Body of pancreas (tissue), 4 donors: ENCODE results near the gene PCDH9.

Source experiments
- POLR2A ChIP-seq, 3 donors: fragments of 450-650 bp; IDR thresholded peaks; one replicate each; pipeline ENCODE4 v1.6.1; 2016; ENCODE audit warnings: antibody characterized with exemption in 3 of 3, mild to moderate bottlenecking in 2 of 3
- TF ChIP-seq, protein P1 (sequence below), 7 experiments: fragments of 450-650 bp in 4 of 7; fragments of 200-600 bp in 3 of 7; sonication (generic) in 3 of 7; IDR thresholded peaks; one replicate each; pipeline ENCODE4 v1.5.1; 2016 to 2019; ENCODE audit warnings: antibody characterized with exemption in 7 of 7

DNA sequence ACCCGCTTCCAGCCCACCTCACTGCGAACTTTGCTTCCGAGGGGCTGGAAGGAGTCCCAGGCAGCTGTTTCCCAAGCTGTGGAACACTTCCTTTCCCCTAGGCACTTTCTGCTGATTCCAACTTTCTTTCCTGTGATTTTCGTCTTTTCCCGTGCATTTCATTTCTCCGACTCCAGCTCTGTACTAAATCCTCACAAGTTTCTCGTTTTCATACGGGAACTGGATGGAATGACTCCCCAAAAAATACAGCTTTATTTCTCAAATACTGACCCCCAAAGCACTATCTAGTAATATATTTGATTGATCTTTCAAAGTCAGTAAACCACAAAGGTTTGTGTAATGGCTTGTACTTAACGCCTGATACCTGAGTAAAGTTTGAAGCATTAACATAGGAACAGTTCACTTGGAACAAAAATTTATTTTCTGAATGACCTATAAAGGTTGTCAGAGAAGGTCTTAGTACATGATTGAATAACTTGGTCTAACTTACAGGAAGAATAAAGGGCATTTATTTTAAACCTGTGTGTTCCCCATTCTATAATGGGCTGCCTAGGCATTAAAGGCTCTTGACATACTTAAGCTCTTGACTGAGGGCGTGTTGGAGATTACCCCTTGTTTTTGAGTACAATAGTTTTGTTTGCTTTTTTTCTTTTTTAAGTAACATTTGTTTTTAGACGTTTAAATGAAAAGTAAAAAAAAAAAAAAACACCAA lies 1.3 kb upstream of the PCDH9 start:
- TF ChIP-seq, protein P1, sequence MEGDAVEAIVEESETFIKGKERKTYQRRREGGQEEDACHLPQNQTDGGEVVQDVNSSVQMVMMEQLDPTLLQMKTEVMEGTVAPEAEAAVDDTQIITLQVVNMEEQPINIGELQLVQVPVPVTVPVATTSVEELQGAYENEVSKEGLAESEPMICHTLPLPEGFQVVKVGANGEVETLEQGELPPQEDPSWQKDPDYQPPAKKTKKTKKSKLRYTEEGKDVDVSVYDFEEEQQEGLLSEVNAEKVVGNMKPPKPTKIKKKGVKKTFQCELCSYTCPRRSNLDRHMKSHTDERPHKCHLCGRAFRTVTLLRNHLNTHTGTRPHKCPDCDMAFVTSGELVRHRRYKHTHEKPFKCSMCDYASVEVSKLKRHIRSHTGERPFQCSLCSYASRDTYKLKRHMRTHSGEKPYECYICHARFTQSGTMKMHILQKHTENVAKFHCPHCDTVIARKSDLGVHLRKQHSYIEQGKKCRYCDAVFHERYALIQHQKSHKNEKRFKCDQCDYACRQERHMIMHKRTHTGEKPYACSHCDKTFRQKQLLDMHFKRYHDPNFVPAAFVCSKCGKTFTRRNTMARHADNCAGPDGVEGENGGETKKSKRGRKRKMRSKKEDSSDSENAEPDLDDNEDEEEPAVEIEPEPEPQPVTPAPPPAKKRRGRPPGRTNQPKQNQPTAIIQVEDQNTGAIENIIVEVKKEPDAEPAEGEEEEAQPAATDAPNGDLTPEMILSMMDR (IDR thresholded peaks at IDR 0.05), result no peak
- no peak for TF ChIP-seq POLR2A (IDR thresholded peaks at IDR 0.05)
